ENCODE results near the gene OR2S2. TPM values are rescaled to one million over a fixed set of nuclear protein-coding genes. Genes with fewer than 3 reads are reported as not detected.
A peak's percentile ranks its signal among the peaks of the same experiment; 100 is the strongest.
"Not testable (repeated sequence)": the region's sequence is repeated elsewhere in the genome, so short reads cannot be mapped to it uniquely, and the experiment has no call there.

OR2S2 gene
- total RNA-seq, 2 donors from 2014 or later = not detected

- H3K36me3 ChIP-seq (ENCODE audit: control insufficient read depth, insufficient read depth, low read length) = no peaks in the 10 kb centered on the region
- H3K4me1 ChIP-seq (ENCODE audit: control insufficient read depth, insufficient read depth, low read length) = no peaks in the 10 kb centered on the region
- H3K9me3 Mint-ChIP-seq = peaks cover 10% of the 10 kb centered on the region
- no peak overlapping the region for H3K4me3 Mint-ChIP-seq
- DNase-seq = no peak
- H3K27ac Mint-ChIP-seq = no peak overlapping the region
- H3K36me3 Mint-ChIP-seq (ENCODE audit: low read depth) = no peaks in the 10 kb centered on the region
- no peak overlapping the region for H3K9ac ChIP-seq (ENCODE audit: extremely low read depth, low read length, poor library complexity, severe bottlenecking)
- no peak overlapping the region for H3K4me3 ChIP-seq (ENCODE audit: low read length)
- 83 to 94% methylated on average over 1 of the region's 1 CpG for WGBS, 2 experiments (ENCODE audit: insufficient coverage in 1 of 2, insufficient read length in 1 of 2)
- peaks cover 8% of the 10 kb centered on the region for H3K9me3 ChIP-seq (ENCODE audit: control insufficient read depth, low read length)
- H3K27me3 Mint-ChIP-seq (ENCODE audit: insufficient read depth) = peaks cover 81% of the 10 kb centered on the region
- peaks cover 4% of the 10 kb centered on the region for H3K4me1 Mint-ChIP-seq
- H3K27me3 ChIP-seq (ENCODE audit: control insufficient read depth, insufficient read depth, low read length, poor library complexity, severe bottlenecking) = peaks cover 79% of the 10 kb centered on the region
- no peak overlapping the region for H3K27ac ChIP-seq (ENCODE audit: low read depth, low read length)
- no peak for TF ChIP-seq CTCF (conservative IDR thresholded peaks at IDR 0.05)
These were observed 47.9 kb upstream of the OR2S2 start for GRCh38 chr9:36005891-36006290.

- Histone ChIP-seq H3K9me3 (ENCODE audit: control insufficient read depth, low read length) (peaks cover 17% of the 10 kb centered on the region), H3K4me1 (ENCODE audit: control insufficient read depth, insufficient read depth, low read length) (no peaks in the 10 kb centered on the region), H3K4me3 (ENCODE audit: low read length) (peak overlapping the region; percentile 14), H3K9ac (ENCODE audit: extremely low read depth, low read length, poor library complexity, severe bottlenecking) (no peak overlapping the region), H3K27me3 (ENCODE audit: control insufficient read depth, insufficient read depth, low read length, poor library complexity, severe bottlenecking) (peaks cover 75% of the 10 kb centered on the region), H3K36me3 (ENCODE audit: control insufficient read depth, insufficient read depth, low read length) (no peaks in the 10 kb centered on the region), H3K27ac (ENCODE audit: low read depth, low read length) (no peak overlapping the region)
- peaks cover 6% of the 10 kb centered on the region for H3K9me3 Mint-ChIP-seq
- WGBS, 2 experiments (ENCODE audit: insufficient coverage in 1 of 2, insufficient read length in 1 of 2) = 96% methylated on average over 1 of the region's 1 CpG; no CpG with 5 or more reads in 1 of the 2 experiments
- H3K27ac Mint-ChIP-seq = no peak overlapping the region
- no peak for DNase-seq
- no peak overlapping the region for H3K4me3 Mint-ChIP-seq
- TF ChIP-seq CTCF (conservative IDR thresholded peaks at IDR 0.05) = no peak
- peaks cover 53% of the 10 kb centered on the region for H3K27me3 Mint-ChIP-seq (ENCODE audit: insufficient read depth)
- no peaks in the 10 kb centered on the region for H3K36me3 Mint-ChIP-seq (ENCODE audit: low read depth)
- peaks cover 15% of the 10 kb centered on the region for H3K4me1 Mint-ChIP-seq
These were observed 40.4 kb upstream of the OR2S2 start for GRCh38 chr9:35998333-35998732.

GRCh38 chr9:35997016-35997415, 39.1 kb upstream of the OR2S2 start:
- H3K27ac Mint-ChIP-seq; H3K27ac ChIP-seq (ENCODE audit: low read depth, low read length); H3K4me3 Mint-ChIP-seq; DNase-seq; H3K4me1 ChIP-seq (ENCODE audit: control insufficient read depth, insufficient read depth, low read length); H3K36me3 ChIP-seq (ENCODE audit: control insufficient read depth, insufficient read depth, low read length); H3K4me3 ChIP-seq (ENCODE audit: low read length); H3K9ac ChIP-seq (ENCODE audit: extremely low read depth, low read length, poor library complexity, severe bottlenecking); H3K36me3 Mint-ChIP-seq (ENCODE audit: low read depth); H3K9me3 Mint-ChIP-seq: not testable (repeated sequence)
- H3K27me3 Mint-ChIP-seq (ENCODE audit: insufficient read depth) = peaks cover 52% of the 10 kb centered on the region
- H3K4me1 Mint-ChIP-seq = peaks cover 15% of the 10 kb centered on the region
- Histone ChIP-seq H3K27me3 (ENCODE audit: control insufficient read depth, insufficient read depth, low read length, poor library complexity, severe bottlenecking) (peaks cover 76% of the 10 kb centered on the region), H3K9me3 (ENCODE audit: control insufficient read depth, low read length) (peaks cover 17% of the 10 kb centered on the region)
- WGBS, 2 experiments (ENCODE audit: insufficient coverage in 1 of 2, insufficient read length in 1 of 2) = 97 to 100% methylated on average over 1 to 4 of the region's 4 CpGs

GRCh38 chr9:35996358-35996970, 38.5 kb upstream of the OR2S2 start:
- no peak overlapping the region for H3K9ac ChIP-seq (ENCODE audit: extremely low read depth, low read length, poor library complexity, severe bottlenecking)
- H3K36me3 ChIP-seq (ENCODE audit: control insufficient read depth, insufficient read depth, low read length) = no peaks in the 10 kb centered on the region
- Mint-ChIP-seq H3K36me3 (ENCODE audit: low read depth) (no peaks in the 10 kb centered on the region), H3K4me1 (peaks cover 15% of the 10 kb centered on the region), H3K27ac (no peak overlapping the region), H3K9me3 (peaks cover 6% of the 10 kb centered on the region), H3K4me3 (no peak overlapping the region), H3K27me3 (ENCODE audit: insufficient read depth) (peaks cover 54% of the 10 kb centered on the region)
- no peaks in the 10 kb centered on the region for H3K4me1 ChIP-seq (ENCODE audit: control insufficient read depth, insufficient read depth, low read length)
- H3K4me3 ChIP-seq (ENCODE audit: low read length) = no peak overlapping the region
- no peak overlapping the region for H3K27ac ChIP-seq (ENCODE audit: low read depth, low read length)
- TF ChIP-seq CTCF (conservative IDR thresholded peaks at IDR 0.05) = no peak
- peaks cover 76% of the 10 kb centered on the region for H3K27me3 ChIP-seq (ENCODE audit: control insufficient read depth, insufficient read depth, low read length, poor library complexity, severe bottlenecking)
- peaks cover 17% of the 10 kb centered on the region for H3K9me3 ChIP-seq (ENCODE audit: control insufficient read depth, low read length)
- peak; percentile 74 for DNase-seq
- 92 to 100% methylated on average over 1 of the region's 1 CpG for WGBS, 2 experiments (ENCODE audit: insufficient coverage in 1 of 2, insufficient read length in 1 of 2)

All from endodermal cell (in vitro differentiated cells).